Prostate gland (tissue), 2 donors: ENCODE data around the gene CLDN24. TPM values are rescaled to one million over a fixed set of nuclear protein-coding genes. Genes with fewer than 3 reads are reported as not detected.

Experiments used
- DNase-seq: peaks from one replicate; pipeline ENCODE4 v3.0.0-alpha.2; 2019; ENCODE audit warnings: low spot score
- H3K27ac ChIP-seq, 2 donors: fragments of 200-600 bp; sonication (generic); 2 replicates each; pipeline ENCODE4 v1.5.1; 2017 to 2019
- H3K27me3 ChIP-seq: fragments of 200-600 bp; sonication (generic); replicated peaks from 2 replicates; pipeline ENCODE4 v1.5.1; 2019; ENCODE audit not compliant: insufficient read depth
- H3K36me3 ChIP-seq, 2 donors: fragments of 200-600 bp; sonication (generic); 1 replicate in 1 of 2; 2 replicates in 1 of 2; pipeline versions ENCODE4 v1.5.1 to v1.8.1; 2017 to 2019
- H3K4me1 ChIP-seq: fragments of 200-600 bp; sonication (generic); replicated peaks from 2 replicates; pipeline ENCODE4 v1.5.1; 2019
- H3K4me3 ChIP-seq, 2 donors: fragments of 200-600 bp; sonication (generic); 2 replicates each; pipeline ENCODE4 v1.5.1; 2017 to 2019
- H3K9me3 ChIP-seq: fragments of 200-600 bp; sonication (generic); 2 replicates; pipeline ENCODE4 v1.5.1; 2017
- POLR2A ChIP-seq: fragments of 450-650 bp; IDR thresholded peaks from one replicate; pipeline ENCODE4 v1.6.1; 2016; ENCODE audit warnings: antibody characterized with exemption, mild to moderate bottlenecking
- POLR2AphosphoS5 ChIP-seq: sonication (generic); formaldehyde crosslinking; IDR thresholded peaks from one replicate; pipeline ENCODE4 v1.6.1; 2017; ENCODE audit warnings: antibody characterized with exemption
- WGBS: methylation state at CpG from one replicate; pipeline ENCODE4 v1.1.5; 2018; 5-methylcytosine and 5-hydroxymethylcytosine counted together
- intact Hi-C: fragments of 100-400 bp; cut with DNase I; formaldehyde crosslinking; loops from one replicate; pipeline ENCODE4 v1.14.2; 2022
- total RNA-seq, 2 donors: library from RNA; depleted of rRNA; stranded (reverse); fragments of >200 nt; gene quantifications; one replicate each; pipeline ENCODE4 v1.1.0, GENCODE V29; 2016
- TF ChIP-seq, protein P1 (sequence below), 4 experiments: fragments of 200-600 bp in 2 of 4; fragments of 450-650 bp in 2 of 4; sonication (generic) in 2 of 4; IDR thresholded peaks; 1 replicate in 3 of 4; 2 replicates in 1 of 4; pipeline ENCODE4 v1.5.1; 2016 to 2019; ENCODE audit warnings: antibody characterized with exemption in 4 of 4, mild to moderate bottlenecking in 2 of 4, moderate library complexity in 2 of 4

The CLDN24 gene
- total RNA-seq, 2 donors from 2014 or later: not detected

DNA sequence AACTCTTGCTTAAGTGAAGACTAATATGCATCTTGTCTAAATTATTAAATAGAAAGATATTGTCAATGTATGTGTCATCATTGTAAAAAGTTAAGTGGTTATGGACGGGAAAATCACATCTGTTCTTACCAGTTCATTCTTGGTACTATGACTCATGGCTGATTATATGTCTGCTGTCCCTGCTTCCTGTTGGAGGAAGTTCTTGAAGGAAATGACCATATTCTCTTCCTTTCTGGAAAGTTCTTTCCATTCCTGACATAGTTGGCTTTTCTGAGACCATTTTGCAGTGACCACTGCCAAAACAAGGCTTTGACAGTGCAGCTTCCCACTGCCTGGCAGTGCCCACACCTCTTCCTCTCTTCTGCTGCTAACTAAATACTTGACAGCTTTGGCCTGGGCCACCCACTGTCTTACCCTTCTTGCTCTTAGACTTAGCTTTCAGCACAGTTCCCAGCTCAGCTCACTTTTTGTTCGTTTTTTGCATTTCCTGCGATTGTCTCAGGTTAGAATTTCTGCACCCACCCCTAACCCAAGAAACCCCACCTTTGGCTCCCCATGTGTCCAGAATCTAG is 13.2 kb upstream of the CLDN24 start:
- no peaks in the 10 kb centered on the region for H3K27me3 ChIP-seq
- no peak for TF ChIP-seq POLR2AphosphoS5
- TF ChIP-seq, protein P1, sequence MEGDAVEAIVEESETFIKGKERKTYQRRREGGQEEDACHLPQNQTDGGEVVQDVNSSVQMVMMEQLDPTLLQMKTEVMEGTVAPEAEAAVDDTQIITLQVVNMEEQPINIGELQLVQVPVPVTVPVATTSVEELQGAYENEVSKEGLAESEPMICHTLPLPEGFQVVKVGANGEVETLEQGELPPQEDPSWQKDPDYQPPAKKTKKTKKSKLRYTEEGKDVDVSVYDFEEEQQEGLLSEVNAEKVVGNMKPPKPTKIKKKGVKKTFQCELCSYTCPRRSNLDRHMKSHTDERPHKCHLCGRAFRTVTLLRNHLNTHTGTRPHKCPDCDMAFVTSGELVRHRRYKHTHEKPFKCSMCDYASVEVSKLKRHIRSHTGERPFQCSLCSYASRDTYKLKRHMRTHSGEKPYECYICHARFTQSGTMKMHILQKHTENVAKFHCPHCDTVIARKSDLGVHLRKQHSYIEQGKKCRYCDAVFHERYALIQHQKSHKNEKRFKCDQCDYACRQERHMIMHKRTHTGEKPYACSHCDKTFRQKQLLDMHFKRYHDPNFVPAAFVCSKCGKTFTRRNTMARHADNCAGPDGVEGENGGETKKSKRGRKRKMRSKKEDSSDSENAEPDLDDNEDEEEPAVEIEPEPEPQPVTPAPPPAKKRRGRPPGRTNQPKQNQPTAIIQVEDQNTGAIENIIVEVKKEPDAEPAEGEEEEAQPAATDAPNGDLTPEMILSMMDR (IDR thresholded peaks at IDR 0.05): no peak
- no peak for TF ChIP-seq POLR2A
- no peaks in the 10 kb centered on the region for H3K36me3 ChIP-seq
- intact Hi-C loops: no loop called here
- no peaks in the 10 kb centered on the region for H3K9me3 ChIP-seq
- H3K4me1 ChIP-seq: no peaks in the 10 kb centered on the region
- no peak overlapping the region for H3K4me3 ChIP-seq
- no peak overlapping the region for H3K27ac ChIP-seq
- DNase-seq: no peak
- 76% methylated on average over 3 of the region's 3 CpGs for WGBS

DNA sequence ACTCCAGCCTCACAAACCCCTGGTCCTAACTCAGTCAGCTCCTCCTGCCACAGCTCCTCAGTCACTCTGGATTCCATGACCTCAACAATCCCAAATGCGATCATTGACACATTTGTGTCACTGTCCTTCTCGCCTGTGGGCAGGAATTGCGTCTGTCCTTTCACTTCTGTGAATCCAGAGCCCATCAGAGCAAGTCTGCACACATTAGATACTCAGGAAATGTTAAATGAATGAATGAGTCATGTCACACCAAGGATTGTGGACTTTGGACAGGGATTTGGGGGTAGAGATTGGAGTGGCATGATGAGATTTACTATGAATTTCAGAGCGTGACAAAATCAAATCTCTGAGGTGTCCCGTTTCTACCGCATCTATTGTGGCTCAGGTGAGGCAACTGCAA is 11.8 kb upstream of the CLDN24 start:
- no peak for DNase-seq
- Histone ChIP-seq H3K27ac (no peak overlapping the region), H3K27me3 (no peaks in the 10 kb centered on the region), H3K36me3 (no peaks in the 10 kb centered on the region), H3K4me1 (no peaks in the 10 kb centered on the region), H3K4me3 (no peak overlapping the region), H3K9me3 (no peaks in the 10 kb centered on the region)
- WGBS: 56% methylated on average over 6 of the region's 6 CpGs
- intact Hi-C loops: no loop called here
- TF ChIP-seq POLR2AphosphoS5 (no peak), POLR2A (no peak)
- TF ChIP-seq, protein P1 (IDR thresholded peaks at IDR 0.05): no peak

DNA sequence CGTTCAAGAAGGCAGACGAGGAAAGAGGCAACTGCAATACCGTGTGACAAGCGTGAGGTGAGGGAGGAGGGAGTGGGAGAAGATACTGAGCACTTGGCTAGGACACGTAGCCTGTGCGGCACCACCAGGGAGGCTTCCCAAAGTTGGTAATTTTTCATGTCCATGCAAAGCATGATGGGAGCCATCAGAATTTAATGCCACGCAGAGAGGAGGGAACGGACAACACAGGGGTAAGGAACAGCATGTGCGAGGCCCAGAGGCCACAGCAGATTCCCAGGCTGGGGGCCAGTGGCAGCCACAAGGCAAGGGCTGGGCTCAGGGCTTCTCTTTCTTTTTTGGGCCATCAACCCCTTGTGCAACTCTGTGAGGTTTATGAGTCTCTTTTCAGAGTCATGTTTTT is 11.0 kb upstream of the CLDN24 start:
- Histone ChIP-seq H3K4me1 (no peaks in the 10 kb centered on the region), H3K4me3 (no peak overlapping the region), H3K36me3 (no peaks in the 10 kb centered on the region), H3K27me3 (no peaks in the 10 kb centered on the region), H3K27ac (no peak overlapping the region), H3K9me3 (no peaks in the 10 kb centered on the region)
- 90% methylated on average over 9 of the region's 9 CpGs for WGBS
- intact Hi-C loops: no loop called here
- TF ChIP-seq POLR2AphosphoS5 (no peak), POLR2A (no peak)
- TF ChIP-seq, protein P1 (IDR thresholded peaks at IDR 0.05): no peak
- DNase-seq: no peak

DNA sequence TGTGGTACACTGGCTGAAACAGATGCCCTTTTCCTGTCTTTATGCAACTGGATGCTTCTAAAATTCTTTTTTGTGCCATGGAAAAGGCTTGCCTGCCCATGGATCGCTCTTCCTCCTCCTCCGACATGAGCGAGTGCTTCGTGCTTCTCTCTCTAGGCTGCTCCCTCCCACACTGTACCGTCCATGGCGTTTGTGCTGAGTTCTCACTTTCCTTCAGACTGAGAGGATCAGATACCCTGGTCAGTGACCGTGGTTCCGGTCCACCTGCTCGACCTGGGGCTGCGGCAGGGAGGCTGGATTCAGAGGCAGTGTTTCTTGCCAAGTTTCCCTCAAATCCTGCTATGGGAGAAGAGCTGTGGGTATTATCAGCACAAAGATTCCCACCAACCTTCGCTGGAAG is 10.2 kb upstream of the CLDN24 start:
- no peak for TF ChIP-seq POLR2A
- no peak for TF ChIP-seq POLR2AphosphoS5
- TF ChIP-seq, protein P1 (IDR thresholded peaks at IDR 0.05): no peak
- DNase-seq: no peak
- 83% methylated on average over 11 of the region's 11 CpGs for WGBS
- no peaks in the 10 kb centered on the region for H3K9me3 ChIP-seq
- H3K27ac ChIP-seq: no peak overlapping the region
- intact Hi-C loops: no loop called here
- no peaks in the 10 kb centered on the region for H3K4me1 ChIP-seq
- H3K27me3 ChIP-seq: no peaks in the 10 kb centered on the region
- H3K4me3 ChIP-seq: no peak overlapping the region
- H3K36me3 ChIP-seq: no peaks in the 10 kb centered on the region

DNA sequence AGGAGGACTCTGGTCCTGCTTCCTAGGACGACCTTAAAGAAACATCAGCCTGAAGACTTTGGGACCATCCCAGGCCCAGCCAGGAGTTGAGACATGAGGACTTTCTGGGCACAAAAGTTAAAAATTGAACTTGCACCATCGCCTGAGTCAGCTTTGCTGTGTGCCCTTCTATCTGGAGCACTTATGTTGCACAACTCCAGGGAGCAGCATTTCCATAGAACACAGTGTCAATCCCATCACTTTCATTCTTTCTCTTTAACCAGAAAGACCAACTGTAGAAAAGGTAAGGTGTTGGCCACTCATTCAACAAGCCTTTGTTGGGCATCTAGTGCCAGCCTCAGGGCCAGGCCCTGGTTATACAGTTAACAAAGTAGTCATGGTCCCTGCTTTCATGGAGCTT is 8.6 kb upstream of the CLDN24 start:
- Histone ChIP-seq H3K27ac (no peak overlapping the region), H3K27me3 (no peaks in the 10 kb centered on the region), H3K4me1 (no peaks in the 10 kb centered on the region), H3K36me3 (no peaks in the 10 kb centered on the region), H3K9me3 (no peaks in the 10 kb centered on the region), H3K4me3 (no peak overlapping the region)
- TF ChIP-seq, protein P1 (IDR thresholded peaks at IDR 0.05): no peak
- TF ChIP-seq POLR2A (no peak), POLR2AphosphoS5 (no peak)
- no peak for DNase-seq
- 96% methylated on average over 2 of the region's 2 CpGs for WGBS
- intact Hi-C loops: no loop called here
